CD14-positive monocyte (primary cell): ENCODE results near the gene KRTAP9-7. TPM values are rescaled to one million over a fixed set of nuclear protein-coding genes. Genes with fewer than 3 reads are reported as not detected.
A peak's percentile ranks its signal among the peaks of the same experiment; 100 is the strongest.
"Not testable (repeated sequence)": the region's sequence is repeated elsewhere in the genome, so short reads cannot be mapped to it uniquely, and the experiment has no call there.

Experiments
- DNase-seq, 3 donors: peaks; one replicate each; pipeline ENCODE4 v3.0.0-alpha.2; 2011 to 2022
- H2AFZ ChIP-seq: 2 replicates; pipeline ENCODE4 v1.6.0; 2012; ENCODE audit warnings: mild to moderate bottlenecking, low read depth, low read length, inconsistent platforms; ENCODE audit not compliant: insufficient read depth, poor library complexity, severe bottlenecking
- H3K27ac ChIP-seq, 2 donors: 1 replicate in 1 of 2; 2 replicates in 1 of 2; pipeline ENCODE4 v1.5.1; 2012 to 2013; ENCODE audit warnings: low read length in 2 of 2, control low read depth in 1 of 2, inconsistent platforms in 1 of 2, low read depth in 1 of 2, mild to moderate bottlenecking in 1 of 2
- H3K27me3 ChIP-seq, 2 donors: one replicate each; pipeline versions ENCODE4 v1.6.0 to v1.6.1; 2011 to 2013; ENCODE audit warnings: low read length in 2 of 2; ENCODE audit not compliant: control insufficient read depth in 2 of 2, insufficient read depth in 2 of 2
- H3K36me3 ChIP-seq, 2 donors: replicated peaks in 1 of 2; 1 replicate in 1 of 2; 2 replicates in 1 of 2; pipeline versions ENCODE4 v1.5.1 to v1.6.1; 2012 to 2013; ENCODE audit warnings: low read length in 2 of 2, control low read depth in 1 of 2, inconsistent platforms in 1 of 2, mild to moderate bottlenecking in 1 of 2; ENCODE audit not compliant: insufficient read depth in 2 of 2, control insufficient read depth in 1 of 2
- H3K4me1 ChIP-seq, 2 donors: 1 replicate in 1 of 2; 2 replicates in 1 of 2; pipeline versions ENCODE4 v1.5.1 to v1.6.1; 2012 to 2013; ENCODE audit warnings: low read length in 2 of 2, control low read depth in 1 of 2, inconsistent platforms in 1 of 2, mild to moderate bottlenecking in 1 of 2, moderate library complexity in 1 of 2; ENCODE audit not compliant: insufficient read depth in 2 of 2, control insufficient read depth in 1 of 2
- H3K4me2 ChIP-seq: replicated peaks from 2 replicates; pipeline ENCODE3; 2012; ENCODE audit warnings: low read length, moderate library complexity, mild to moderate bottlenecking; ENCODE audit not compliant: poor library complexity, severe bottlenecking; ENCODE audit errors: extremely low read depth
- H3K4me3 ChIP-seq, 3 experiments: fragments of 200-600 bp in 1 of 3; sonication (generic) in 1 of 3; replicated peaks in 1 of 3; 1 replicate in 2 of 3; 2 replicates in 1 of 3; pipeline ENCODE4 v1.5.1; 2011 to 2013; ENCODE audit warnings: low read length in 3 of 3, mild to moderate bottlenecking in 3 of 3, control low read depth in 2 of 3, low read depth in 2 of 3, inconsistent platforms in 1 of 3, moderate library complexity in 1 of 3
- H3K79me2 ChIP-seq: 2 replicates; pipeline ENCODE4 v1.6.0; 2012; ENCODE audit warnings: mild to moderate bottlenecking, control low read depth, inconsistent platforms, low read length, moderate library complexity; ENCODE audit not compliant: insufficient read depth
- H3K9ac ChIP-seq: 2 replicates; pipeline ENCODE4 v1.6.0; 2017; ENCODE audit warnings: low read length, mild to moderate bottlenecking; ENCODE audit not compliant: insufficient read depth, poor library complexity, severe bottlenecking
- H3K9me3 ChIP-seq, 2 donors: replicated peaks in 1 of 2; 1 replicate in 1 of 2; 2 replicates in 1 of 2; pipeline versions ENCODE4 v1.5.1 to v1.6.1; 2012 to 2013; ENCODE audit warnings: low read length in 2 of 2, control low read depth in 1 of 2; ENCODE audit not compliant: control insufficient read depth in 1 of 2, insufficient read depth in 1 of 2
- H4K20me1 ChIP-seq: 2 replicates; pipeline ENCODE4 v1.6.0; 2012; ENCODE audit warnings: mild to moderate bottlenecking, low read length, control low read depth, moderate library complexity; ENCODE audit not compliant: insufficient read depth
- H3K27ac Mint-ChIP-seq, 7 donors: one replicate each; pipeline ENCODE4 v1.8.0; 2020; ENCODE audit warnings: mild to moderate bottlenecking in 7 of 7, mixed read lengths in 7 of 7, moderate library complexity in 6 of 7, inconsistent platforms in 2 of 7
- H3K27me3 Mint-ChIP-seq, 3 donors: one replicate each; pipeline ENCODE4 v1.8.0; 2021 to 2022; ENCODE audit warnings: low read depth in 3 of 3, mild to moderate bottlenecking in 3 of 3, mixed read lengths in 3 of 3, moderate library complexity in 3 of 3, inconsistent platforms in 1 of 3
- H3K36me3 Mint-ChIP-seq, 2 donors: one replicate each; pipeline ENCODE4 v1.8.0; 2020; ENCODE audit warnings: mixed read lengths in 2 of 2, inconsistent platforms in 1 of 2, mild to moderate bottlenecking in 1 of 2
- H3K4me1 Mint-ChIP-seq: one replicate; pipeline ENCODE4 v1.8.0; 2020; ENCODE audit warnings: mild to moderate bottlenecking, mixed read lengths
- H3K4me3 Mint-ChIP-seq, 2 donors: one replicate each; pipeline ENCODE4 v1.8.0; 2020; ENCODE audit warnings: mild to moderate bottlenecking in 2 of 2, mixed read lengths in 2 of 2, moderate library complexity in 1 of 2
- H3K9me3 Mint-ChIP-seq, 7 donors: one replicate each; pipeline ENCODE4 v1.8.0; 2020 to 2022; ENCODE audit warnings: mixed read lengths in 7 of 7, mild to moderate bottlenecking in 6 of 7, moderate library complexity in 6 of 7, inconsistent platforms in 2 of 7
- whole genome bisulfite sequencing: methylation state at CpG from one replicate; pipeline ENCODE4 v1.1.5; 2013; ENCODE audit warnings: missing lambda C conversion rate; ENCODE audit not compliant: insufficient coverage; 5-methylcytosine and 5-hydroxymethylcytosine counted together
- intact Hi-C, 2 donors: fragments of 100-400 bp; cut with micrococcal nuclease; formaldehyde crosslinking; loops; one replicate each; pipeline versions ENCODE4 v1.15.0 to v1.15.1; 2023
- polyA plus RNA-seq, 3 donors: library from polyadenylated mRNA; depleted of rRNA in 1 of 3; unstranded in 2 of 3; stranded (reverse) in 1 of 3; fragments of 300-500 nt in 2 of 3; fragments of >200 nt in 1 of 3; fragmentation: Illumina TruSeq in 2 of 3; gene quantifications; 1 replicate in 2 of 3; 2 replicates in 1 of 3; pipeline ENCODE4 v1.2.3, GENCODE V29; 2012 to 2021
- TF ChIP-seq, protein P1 (sequence below): fragments of 200-600 bp; IDR thresholded peaks from one replicate; pipeline ENCODE4 v1.8.0; 2022; ENCODE audit warnings: antibody characterized with exemption, mild to moderate bottlenecking

The KRTAP9-7 gene
- polyA plus RNA-seq, 3 donors, result not detected

DNA sequence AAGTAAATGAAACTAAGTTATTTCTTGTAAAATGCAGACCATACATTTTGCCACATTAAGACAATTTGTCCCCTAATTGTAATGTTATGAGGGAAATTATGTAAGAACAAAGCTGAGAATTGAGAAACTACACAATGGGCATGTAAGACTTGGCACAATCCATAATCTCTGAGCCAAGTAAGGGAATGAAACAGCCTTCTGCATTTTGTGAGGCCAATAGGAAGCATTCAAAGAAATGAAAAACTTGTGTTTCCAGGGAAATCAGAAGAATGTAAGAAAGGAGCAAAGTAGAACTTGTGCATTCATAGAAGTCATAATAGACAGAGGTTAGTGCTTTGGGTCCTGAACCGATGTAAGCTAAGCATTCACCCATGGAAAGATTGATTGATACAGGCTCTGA, 24.2 kb upstream of the KRTAP9-7 start:
- Mint-ChIP-seq H3K4me3 (no peak overlapping the region), H3K27ac (no peak overlapping the region), H3K36me3 (no peaks in the 10 kb centered on the region), H3K27me3 (peaks cover 0 to 12% (median 10%) of the 10 kb centered on the region in 3 donors), H3K9me3 (peaks cover 0 to 4% (median 0%) of the 10 kb centered on the region in 7 donors), H3K4me1 (no peaks in the 10 kb centered on the region)
- Histone ChIP-seq H3K4me1 (no peaks in the 10 kb centered on the region), H3K79me2 (no peaks in the 10 kb centered on the region), H3K36me3 (no peaks in the 10 kb centered on the region), H3K4me2 (no peak overlapping the region), H3K9ac (no peak overlapping the region), H4K20me1 (no peaks in the 10 kb centered on the region), H3K4me3 (no peak overlapping the region), H3K27ac (no peak overlapping the region), H2AFZ (no peak overlapping the region), H3K9me3 (no peaks in the 10 kb centered on the region), H3K27me3 (no peaks in the 10 kb centered on the region)
- no peak for DNase-seq
- intact Hi-C loops, result no loop called here
- TF ChIP-seq, protein P1, sequence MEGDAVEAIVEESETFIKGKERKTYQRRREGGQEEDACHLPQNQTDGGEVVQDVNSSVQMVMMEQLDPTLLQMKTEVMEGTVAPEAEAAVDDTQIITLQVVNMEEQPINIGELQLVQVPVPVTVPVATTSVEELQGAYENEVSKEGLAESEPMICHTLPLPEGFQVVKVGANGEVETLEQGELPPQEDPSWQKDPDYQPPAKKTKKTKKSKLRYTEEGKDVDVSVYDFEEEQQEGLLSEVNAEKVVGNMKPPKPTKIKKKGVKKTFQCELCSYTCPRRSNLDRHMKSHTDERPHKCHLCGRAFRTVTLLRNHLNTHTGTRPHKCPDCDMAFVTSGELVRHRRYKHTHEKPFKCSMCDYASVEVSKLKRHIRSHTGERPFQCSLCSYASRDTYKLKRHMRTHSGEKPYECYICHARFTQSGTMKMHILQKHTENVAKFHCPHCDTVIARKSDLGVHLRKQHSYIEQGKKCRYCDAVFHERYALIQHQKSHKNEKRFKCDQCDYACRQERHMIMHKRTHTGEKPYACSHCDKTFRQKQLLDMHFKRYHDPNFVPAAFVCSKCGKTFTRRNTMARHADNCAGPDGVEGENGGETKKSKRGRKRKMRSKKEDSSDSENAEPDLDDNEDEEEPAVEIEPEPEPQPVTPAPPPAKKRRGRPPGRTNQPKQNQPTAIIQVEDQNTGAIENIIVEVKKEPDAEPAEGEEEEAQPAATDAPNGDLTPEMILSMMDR, result no peak
- no CpG with 5 or more reads among the region's 1 CpG for WGBS

DNA sequence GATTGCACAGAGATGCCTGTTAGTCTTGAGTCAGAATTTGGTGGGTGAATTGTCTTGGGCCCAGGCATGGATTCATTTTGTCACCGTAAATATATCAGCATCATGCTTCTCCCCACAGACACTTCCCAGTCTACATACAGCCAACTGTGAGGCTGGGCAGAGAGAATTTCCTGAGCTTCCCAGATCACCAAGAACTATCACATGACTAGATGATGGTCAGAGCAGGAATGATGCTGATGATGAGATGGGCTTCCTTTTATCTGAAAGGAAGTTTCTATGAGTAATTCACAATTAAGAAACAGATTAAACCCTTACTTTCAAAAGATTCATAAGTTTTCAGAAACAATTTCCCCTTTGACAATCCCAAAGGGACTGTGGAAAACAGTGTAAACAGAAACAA, 20.6 kb upstream of the KRTAP9-7 start:
- H3K79me2 ChIP-seq, result no peaks in the 10 kb centered on the region
- no peaks in the 10 kb centered on the region for H4K20me1 ChIP-seq
- Mint-ChIP-seq H3K4me3 (no peak overlapping the region), H3K9me3 (peaks cover 0 to 1% (median 0%) of the 10 kb centered on the region in 7 donors), H3K27ac (no peak overlapping the region), H3K4me1 (no peaks in the 10 kb centered on the region), H3K36me3 (no peaks in the 10 kb centered on the region), H3K27me3 (peaks cover 0 to 10% (median 10%) of the 10 kb centered on the region in 3 donors)
- no peak overlapping the region for H3K27ac ChIP-seq
- TF ChIP-seq, protein P1, result no peak
- intact Hi-C loops, result no loop called here
- H3K9ac ChIP-seq, result no peak overlapping the region
- H3K4me3 ChIP-seq, result no peak overlapping the region
- peaks cover 0 to 4% of the 10 kb centered on the region in 2 donors for H3K27me3 ChIP-seq
- H3K9me3 ChIP-seq, result no peaks in the 10 kb centered on the region
- WGBS, result no CpG with 5 or more reads among the region's 1 CpG
- H3K4me2 ChIP-seq, result no peak overlapping the region
- no peaks in the 10 kb centered on the region for H3K36me3 ChIP-seq
- H2AFZ ChIP-seq, result no peak overlapping the region
- no peak for DNase-seq
- H3K4me1 ChIP-seq, result no peaks in the 10 kb centered on the region

DNA sequence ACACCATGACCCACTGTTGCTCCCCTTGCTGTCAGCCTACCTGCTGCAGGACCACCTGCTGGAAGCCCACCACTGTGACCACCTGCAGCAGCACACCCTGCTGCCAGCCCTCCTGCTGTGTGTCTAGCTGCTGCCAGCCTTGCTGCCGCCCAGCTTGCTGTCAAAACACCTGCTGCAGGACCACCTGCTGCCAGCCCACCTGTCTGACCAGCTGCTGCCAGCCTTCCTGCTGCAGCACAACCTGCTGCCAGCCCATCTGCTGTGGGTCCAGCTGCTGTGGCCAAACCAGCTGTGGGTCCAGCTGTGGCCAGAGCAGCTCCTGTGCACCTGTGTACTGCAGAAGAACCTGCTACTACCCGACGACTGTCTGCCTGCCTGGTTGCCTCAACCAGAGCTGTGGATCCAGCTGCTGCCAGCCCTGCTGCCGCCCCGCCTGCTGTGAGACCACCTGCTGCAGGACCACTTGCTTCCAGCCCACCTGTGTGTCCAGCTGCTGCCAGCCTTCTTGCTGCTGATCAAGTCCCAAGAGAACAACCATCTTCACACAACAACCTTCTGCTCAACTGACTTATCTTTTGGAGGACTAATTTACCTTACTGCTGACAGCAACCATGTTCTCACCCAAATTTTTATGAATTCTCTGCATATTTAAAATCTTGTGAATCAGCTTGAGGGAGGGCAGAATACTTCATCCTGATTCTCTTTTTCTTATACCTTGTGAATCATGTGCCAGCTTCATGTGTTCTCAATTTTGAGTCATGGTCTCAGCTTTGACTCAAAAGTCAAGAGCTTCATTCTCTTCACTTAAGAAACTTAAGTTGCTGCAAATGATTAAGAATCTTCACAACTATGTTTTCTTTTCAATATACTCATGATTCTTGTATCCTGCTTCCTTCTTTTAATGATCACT, 19.9 kb upstream of the KRTAP9-7 start, which contains the start of gene KRTAP9-9:
Gene KRTAP9-9, plus strand, starts transcription at position 4 of the 910 bp plus-strand sequence.
- H3K9me3 Mint-ChIP-seq, H3K9ac ChIP-seq, DNase-seq, H3K79me2 ChIP-seq, H4K20me1 ChIP-seq, intact Hi-C loops, H3K4me3 ChIP-seq, H3K27ac ChIP-seq, H3K36me3 ChIP-seq, H3K27ac Mint-ChIP-seq, H3K4me1 Mint-ChIP-seq, H3K9me3 ChIP-seq, H3K4me2 ChIP-seq, H3K27me3 Mint-ChIP-seq, H3K36me3 Mint-ChIP-seq, H3K27me3 ChIP-seq, H2AFZ ChIP-seq, H3K4me1 ChIP-seq: not testable (repeated sequence)
- 95% methylated on average over 5 of the region's 5 CpGs for WGBS
- peak within 1 kb of the TSS in 1 of 2 donors; percentile 41 for H3K4me3 Mint-ChIP-seq
